ENCODE results near the gene CERS3. TPM values are rescaled to one million over a fixed set of nuclear protein-coding genes. Genes with fewer than 3 reads are reported as not detected.

The CERS3 gene
- polyA plus RNA-seq, 1 donor = 0.15 TPM

DNA sequence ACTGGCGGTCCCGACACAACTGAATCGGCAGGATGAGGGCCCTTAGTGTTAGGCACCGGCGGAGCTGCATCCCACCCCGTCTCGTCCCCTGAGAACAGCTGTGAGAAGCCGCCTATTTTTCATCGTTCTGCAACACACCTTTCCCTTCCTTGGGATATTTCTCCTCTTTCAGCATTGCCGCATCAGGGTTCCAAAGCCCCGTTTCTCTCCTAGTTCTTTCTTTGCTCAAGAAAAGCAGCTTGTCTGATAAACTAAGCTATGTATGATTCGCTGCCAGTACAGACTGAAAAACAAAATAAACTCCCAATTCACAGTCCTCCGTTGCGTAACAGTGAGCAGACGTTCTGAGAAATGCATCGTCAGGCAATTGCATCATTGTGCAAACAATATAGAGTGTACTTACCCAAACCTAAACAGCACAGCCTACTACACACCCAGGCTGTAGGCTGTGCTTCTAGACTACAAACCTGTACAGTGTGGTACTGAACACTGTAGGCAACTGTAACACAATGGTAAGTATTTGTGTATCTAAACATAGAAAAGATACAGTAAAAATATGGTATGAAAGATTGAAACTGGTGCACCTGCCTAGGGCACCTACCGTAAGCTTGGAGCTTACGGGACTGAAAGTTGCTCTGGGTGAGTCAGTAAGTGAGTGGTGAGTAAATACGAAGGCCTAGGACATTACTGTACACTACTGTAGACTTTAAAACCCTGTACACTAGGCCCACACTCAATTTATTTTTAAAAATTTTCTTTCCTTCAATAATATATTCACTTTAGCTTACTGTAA, 178.1 kb downstream of the CERS3 start:
- WGBS (ENCODE audit: insufficient coverage, low lambda C conversion rate) = 100% methylated on average over 1 of the region's 19 CpGs
- H3K36me3 ChIP-seq (ENCODE audit: control insufficient read depth, insufficient read depth, low read length) = no peaks in the 10 kb centered on the region
- peaks cover 4% of the 10 kb centered on the region for H3K27me3 ChIP-seq (ENCODE audit: control insufficient read depth, insufficient read depth, low read length)
- peak overlapping the region; percentile 81 for H3K4me3 ChIP-seq (ENCODE audit: low read length)
- H3K4me1 ChIP-seq (ENCODE audit: control insufficient read depth, insufficient read depth, low read length) = peaks cover 10% of the 10 kb centered on the region
- H3K27ac ChIP-seq (ENCODE audit: low read length) = peak overlapping the region; percentile 88
- DNase-seq = peak; percentile 58 to 68
- no peaks in the 10 kb centered on the region for H3K9me3 ChIP-seq (ENCODE audit: control insufficient read depth, low read depth, low read length)

Other genes starting within 250 kb of the CERS3 start
- gene ADAMTS17, start 187.0 kb downstream of the CERS3 start, polyA plus RNA-seq = 3.7 TPM
- gene LINS1, start 73.2 kb upstream of the CERS3 start, polyA plus RNA-seq = 19.7 TPM
- 10.4 TPM for gene ASB7, start 73.6 kb upstream of the CERS3 start, polyA plus RNA-seq